Loucy (cell line): ENCODE measurements around the gene P4HB.

ENCODE experiments used
- EZH2phosphoT487 ChIP-seq: fragments of 200-600 bp; IDR thresholded peaks from 2 replicates; pipeline ENCODE4 v1.6.1; 2018; ENCODE audit warnings: antibody characterized with exemption, mild to moderate bottlenecking, moderate library complexity, borderline replicate concordance
- TF ChIP-seq, protein P1 (sequence below): fragments of 200-600 bp; sonication (generic); conservative IDR thresholded peaks from 2 replicates; pipeline ENCODE4 v1.5.1; 2014; ENCODE audit warnings: mild to moderate bottlenecking, antibody characterized with exemption, low read length

DNA sequence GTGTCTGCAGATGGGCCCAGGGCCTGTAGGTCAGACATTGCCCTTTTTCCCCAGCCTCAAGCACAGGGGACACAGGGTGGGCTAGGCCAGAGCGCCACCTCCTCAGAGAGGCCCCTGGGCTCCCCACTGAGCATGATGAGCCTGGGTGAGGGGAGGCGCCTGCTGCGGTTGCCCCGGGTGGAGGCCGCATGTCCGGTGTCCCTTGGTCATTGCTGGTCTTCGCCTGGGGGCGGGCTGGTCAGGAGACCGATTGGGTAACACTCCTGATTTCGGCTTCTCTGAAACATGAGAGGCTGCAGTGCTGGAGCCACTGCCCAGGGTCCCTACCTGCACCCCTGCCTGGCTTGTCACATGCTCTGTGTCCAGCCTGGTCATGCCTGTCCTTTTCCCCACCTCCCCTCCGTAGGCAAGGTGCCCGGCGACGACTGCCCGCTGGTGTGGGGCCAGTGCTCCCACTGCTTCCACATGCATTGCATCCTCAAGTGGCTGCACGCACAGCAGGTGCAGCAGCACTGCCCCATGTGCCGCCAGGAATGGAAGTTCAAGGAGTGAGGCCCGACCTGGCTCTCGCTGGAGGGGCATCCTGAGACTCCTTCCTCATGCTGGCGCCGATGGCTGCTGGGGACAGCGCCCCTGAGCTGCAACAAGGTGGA, 39.3 kb upstream of the P4HB start:
- TF ChIP-seq, protein P1, sequence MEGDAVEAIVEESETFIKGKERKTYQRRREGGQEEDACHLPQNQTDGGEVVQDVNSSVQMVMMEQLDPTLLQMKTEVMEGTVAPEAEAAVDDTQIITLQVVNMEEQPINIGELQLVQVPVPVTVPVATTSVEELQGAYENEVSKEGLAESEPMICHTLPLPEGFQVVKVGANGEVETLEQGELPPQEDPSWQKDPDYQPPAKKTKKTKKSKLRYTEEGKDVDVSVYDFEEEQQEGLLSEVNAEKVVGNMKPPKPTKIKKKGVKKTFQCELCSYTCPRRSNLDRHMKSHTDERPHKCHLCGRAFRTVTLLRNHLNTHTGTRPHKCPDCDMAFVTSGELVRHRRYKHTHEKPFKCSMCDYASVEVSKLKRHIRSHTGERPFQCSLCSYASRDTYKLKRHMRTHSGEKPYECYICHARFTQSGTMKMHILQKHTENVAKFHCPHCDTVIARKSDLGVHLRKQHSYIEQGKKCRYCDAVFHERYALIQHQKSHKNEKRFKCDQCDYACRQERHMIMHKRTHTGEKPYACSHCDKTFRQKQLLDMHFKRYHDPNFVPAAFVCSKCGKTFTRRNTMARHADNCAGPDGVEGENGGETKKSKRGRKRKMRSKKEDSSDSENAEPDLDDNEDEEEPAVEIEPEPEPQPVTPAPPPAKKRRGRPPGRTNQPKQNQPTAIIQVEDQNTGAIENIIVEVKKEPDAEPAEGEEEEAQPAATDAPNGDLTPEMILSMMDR: no peak
- TF ChIP-seq EZH2phosphoT487: no peak
